Ovary (tissue), 3 donors: ENCODE results near the gene PTPN1.

Source experiments
- EP300 ChIP-seq: sonication (generic); formaldehyde crosslinking; IDR thresholded peaks from one replicate; pipeline ENCODE4 v1.6.1; 2017; ENCODE audit warnings: antibody characterized with exemption
- POLR2A ChIP-seq: fragments of 450-650 bp; IDR thresholded peaks from one replicate; pipeline ENCODE4 v1.6.1; 2017; ENCODE audit warnings: antibody characterized with exemption, mild to moderate bottlenecking, moderate library complexity
- TF ChIP-seq, protein P1 (sequence below), 3 donors: fragments of 450-650 bp in 2 of 3; fragments of 200-600 bp in 1 of 3; IDR thresholded peaks; one replicate each; pipeline versions ENCODE4 v1.5.1 to v1.8.0; 2016 to 2022; ENCODE audit warnings: antibody characterized with exemption in 3 of 3, mild to moderate bottlenecking in 1 of 3
- donor health status: DM: no; HTN: no; CAD: no.

DNA sequence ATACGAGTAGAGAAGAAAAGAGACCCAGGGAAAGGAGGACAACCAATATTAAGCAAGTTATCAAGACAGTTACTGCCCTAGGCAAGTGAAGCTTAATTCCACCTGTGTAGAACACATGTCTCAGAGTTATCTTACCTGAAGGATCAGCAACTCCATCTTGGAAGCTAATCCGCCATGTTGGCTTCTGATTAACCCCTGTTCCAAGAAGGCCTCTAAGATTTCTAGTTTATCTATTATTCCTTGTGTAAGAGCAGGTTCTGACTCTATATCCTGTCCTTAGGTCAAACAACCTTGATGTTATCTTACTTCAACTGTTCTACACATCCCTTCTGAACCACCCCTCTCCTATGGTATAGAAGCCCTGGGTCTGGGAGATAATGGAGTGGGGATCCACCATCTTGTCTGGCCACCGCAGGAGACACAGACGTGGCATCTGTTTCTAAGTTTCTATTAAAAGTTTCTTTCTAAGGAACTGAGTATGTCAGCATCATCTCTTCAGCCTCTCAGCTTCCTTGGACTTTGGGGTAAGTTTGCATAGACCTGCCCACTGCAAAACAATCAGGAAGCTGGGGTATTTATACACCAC is 27.7 kb upstream of the PTPN1 start:
- TF ChIP-seq, protein P1, sequence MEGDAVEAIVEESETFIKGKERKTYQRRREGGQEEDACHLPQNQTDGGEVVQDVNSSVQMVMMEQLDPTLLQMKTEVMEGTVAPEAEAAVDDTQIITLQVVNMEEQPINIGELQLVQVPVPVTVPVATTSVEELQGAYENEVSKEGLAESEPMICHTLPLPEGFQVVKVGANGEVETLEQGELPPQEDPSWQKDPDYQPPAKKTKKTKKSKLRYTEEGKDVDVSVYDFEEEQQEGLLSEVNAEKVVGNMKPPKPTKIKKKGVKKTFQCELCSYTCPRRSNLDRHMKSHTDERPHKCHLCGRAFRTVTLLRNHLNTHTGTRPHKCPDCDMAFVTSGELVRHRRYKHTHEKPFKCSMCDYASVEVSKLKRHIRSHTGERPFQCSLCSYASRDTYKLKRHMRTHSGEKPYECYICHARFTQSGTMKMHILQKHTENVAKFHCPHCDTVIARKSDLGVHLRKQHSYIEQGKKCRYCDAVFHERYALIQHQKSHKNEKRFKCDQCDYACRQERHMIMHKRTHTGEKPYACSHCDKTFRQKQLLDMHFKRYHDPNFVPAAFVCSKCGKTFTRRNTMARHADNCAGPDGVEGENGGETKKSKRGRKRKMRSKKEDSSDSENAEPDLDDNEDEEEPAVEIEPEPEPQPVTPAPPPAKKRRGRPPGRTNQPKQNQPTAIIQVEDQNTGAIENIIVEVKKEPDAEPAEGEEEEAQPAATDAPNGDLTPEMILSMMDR (IDR thresholded peaks at IDR 0.05): no peak
- TF ChIP-seq POLR2A (no peak), EP300 (no peak)
